CD8-positive, alpha-beta memory T cell (primary cell): ENCODE measurements around the gene AP3S2. TPM values are rescaled to one million over a fixed set of nuclear protein-coding genes. Genes with fewer than 3 reads are reported as not detected.
A peak's percentile ranks its signal among the peaks of the same experiment; 100 is the strongest.

ENCODE experiments used
- CTCF ChIA-PET: fragments of 350-600 bp; sonication (Branson Sonifier 250); formaldehyde crosslinking; loops from one replicate; lab custom pipeline; 2021; ENCODE audit warnings: antibody characterized with exemption; lab: Charles Lee
- POLR2A ChIA-PET: fragments of 350-600 bp; sonication (Branson Sonifier 250); formaldehyde crosslinking; loops from one replicate; lab custom pipeline; 2021; ENCODE audit warnings: antibody characterized with exemption; lab: Charles Lee
- DNase-seq, 5 donors: peaks; one replicate each; pipeline versions ENCODE4 v3.0.0 to v3.0.0-alpha.2; 2020 to 2022; ENCODE audit warnings: mixed read lengths in 1 of 5
- H3K27ac ChIP-seq: one replicate; pipeline ENCODE4 v1.7.0; 2013; ENCODE audit warnings: low read depth, mild to moderate bottlenecking, low read length, moderate library complexity
- H3K27me3 ChIP-seq: 2 replicates; pipeline ENCODE4 v1.7.0; 2013; ENCODE audit warnings: low read length, mild to moderate bottlenecking; ENCODE audit not compliant: insufficient read depth, poor library complexity, severe bottlenecking
- H3K36me3 ChIP-seq: 2 replicates; pipeline ENCODE4 v1.7.0; 2013; ENCODE audit warnings: mild to moderate bottlenecking, low read length, moderate library complexity; ENCODE audit not compliant: insufficient read depth
- H3K4me1 ChIP-seq: 2 replicates; pipeline ENCODE4 v1.7.0; 2013; ENCODE audit warnings: mild to moderate bottlenecking, low read length, moderate library complexity; ENCODE audit not compliant: insufficient read depth
- H3K4me3 ChIP-seq: 2 replicates; pipeline ENCODE4 v1.7.0; 2013; ENCODE audit warnings: mild to moderate bottlenecking, low read length
- H3K9me3 ChIP-seq: 2 replicates; pipeline ENCODE4 v1.7.0; 2013; ENCODE audit warnings: mild to moderate bottlenecking, low read length
- H3K27ac Mint-ChIP-seq, 8 donors: one replicate each; pipeline ENCODE4 v1.8.0; 2020 to 2021; ENCODE audit warnings: mixed read lengths in 8 of 8, mild to moderate bottlenecking in 6 of 8, inconsistent platforms in 3 of 8, moderate library complexity in 3 of 8
- H3K27me3 Mint-ChIP-seq, 2 donors: one replicate each; pipeline ENCODE4 v1.8.0; 2020 to 2021; ENCODE audit warnings: mixed read lengths in 2 of 2, mild to moderate bottlenecking in 1 of 2, moderate library complexity in 1 of 2
- H3K36me3 Mint-ChIP-seq, 3 donors: one replicate each; pipeline ENCODE4 v1.8.0; 2020 to 2021; ENCODE audit warnings: mixed read lengths in 3 of 3, inconsistent platforms in 1 of 3, mild to moderate bottlenecking in 1 of 3
- H3K4me1 Mint-ChIP-seq, 3 donors: one replicate each; pipeline ENCODE4 v1.8.0; 2020 to 2021; ENCODE audit warnings: mixed read lengths in 3 of 3, inconsistent platforms in 1 of 3, mild to moderate bottlenecking in 1 of 3
- H3K4me3 Mint-ChIP-seq, 7 donors: one replicate each; pipeline ENCODE4 v1.8.0; 2020 to 2021; ENCODE audit warnings: mixed read lengths in 7 of 7, mild to moderate bottlenecking in 6 of 7, moderate library complexity in 4 of 7, inconsistent platforms in 2 of 7
- H3K9me3 Mint-ChIP-seq, 5 donors: one replicate each; pipeline ENCODE4 v1.8.0; 2020 to 2022; ENCODE audit warnings: mixed read lengths in 5 of 5, mild to moderate bottlenecking in 3 of 5, moderate library complexity in 2 of 5, inconsistent platforms in 1 of 5
- polyA plus RNA-seq: library from polyadenylated mRNA; unstranded; fragments of 300-500 nt; fragmentation: Illumina TruSeq; gene quantifications from one replicate; pipeline ENCODE4 v1.2.3, GENCODE V29; 2021
- total RNA-seq, 2 experiments: library from RNA; stranded (reverse); gene quantifications; one replicate each; pipeline ENCODE4 v1.2.3, GENCODE V29; 2021

AP3S2 gene
- total and polyA plus RNA-seq, 3 experiments from 2014 or later, result 23.5 to 35.8 (median 24.5) TPM

DNA sequence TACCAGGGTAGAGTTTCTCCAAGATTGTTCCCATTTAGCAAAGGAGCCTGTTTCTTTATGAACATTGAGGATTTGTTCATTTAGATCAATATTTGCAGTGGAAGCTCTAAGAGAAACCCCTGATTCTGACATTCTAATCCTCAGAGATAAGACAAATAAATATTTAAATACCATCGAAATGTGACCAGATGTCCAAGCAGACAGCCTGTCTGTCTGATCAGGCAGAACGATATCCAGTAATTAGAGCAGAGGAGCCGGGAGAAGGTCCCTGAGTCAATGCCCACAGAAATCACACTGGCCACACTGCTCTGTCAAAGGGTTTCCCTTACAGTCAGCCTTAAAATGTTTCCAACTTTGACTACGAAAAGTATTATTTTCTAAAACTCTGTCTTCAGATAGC, 34.6 kb upstream of the AP3S2 start:
- Mint-ChIP-seq H3K9me3 (no peaks in the 10 kb centered on the region), H3K4me1 (no peaks in the 10 kb centered on the region), H3K27ac (no peak overlapping the region), H3K36me3 (no peaks in the 10 kb centered on the region), H3K27me3 (no peaks in the 10 kb centered on the region), H3K4me3 (no peak overlapping the region)
- no peak for DNase-seq
- H3K27ac ChIP-seq, result no peak overlapping the region
- H3K9me3 ChIP-seq, result no peaks in the 10 kb centered on the region
- no peaks in the 10 kb centered on the region for H3K36me3 ChIP-seq
- no peak overlapping the region for H3K4me3 ChIP-seq
- H3K27me3 ChIP-seq, result no peaks in the 10 kb centered on the region
- ChIA-PET CTCF (no interaction called here), POLR2A (no interaction called here)
- no peaks in the 10 kb centered on the region for H3K4me1 ChIP-seq

DNA sequence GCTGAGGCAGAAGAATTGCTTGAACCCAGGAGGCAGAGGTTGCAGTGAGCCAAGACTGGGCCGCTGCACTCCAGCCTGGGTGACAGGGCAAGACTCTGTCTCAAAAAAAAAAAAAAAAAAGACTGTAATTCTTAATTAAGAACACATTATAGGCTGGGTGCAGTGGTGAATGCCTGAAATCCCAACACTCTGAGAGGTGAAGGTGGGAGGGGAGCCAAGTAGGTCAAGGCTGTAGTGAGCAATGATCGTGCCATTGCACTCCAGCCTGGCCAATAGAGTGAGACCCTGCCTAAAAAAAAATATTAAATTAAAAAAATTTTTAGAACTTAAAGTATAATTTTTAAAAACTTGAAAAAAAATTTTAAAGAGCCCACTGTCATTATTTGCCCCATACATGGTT, 32.4 kb upstream of the AP3S2 start:
- ChIA-PET CTCF (no interaction called here), POLR2A (no interaction called here)
- H3K4me3 ChIP-seq, result no peak overlapping the region
- Mint-ChIP-seq H3K27ac (no peak overlapping the region), H3K4me1 (no peaks in the 10 kb centered on the region), H3K9me3 (no peaks in the 10 kb centered on the region), H3K27me3 (no peaks in the 10 kb centered on the region), H3K36me3 (no peaks in the 10 kb centered on the region), H3K4me3 (no peak overlapping the region)
- no peaks in the 10 kb centered on the region for H3K27me3 ChIP-seq
- H3K4me1 ChIP-seq, result no peaks in the 10 kb centered on the region
- DNase-seq, result no peak
- no peak overlapping the region for H3K27ac ChIP-seq
- H3K36me3 ChIP-seq, result no peaks in the 10 kb centered on the region
- H3K9me3 ChIP-seq, result no peaks in the 10 kb centered on the region

- H3K4me1 Mint-ChIP-seq, result peaks cover 0 to 8% (median 1%) of the 10 kb centered on the region in 3 donors
- POLR2A ChIA-PET, result no interaction called here
- no peak overlapping the region for H3K27ac ChIP-seq
- H3K27me3 ChIP-seq, result peaks cover 7% of the 10 kb centered on the region
- H3K27me3 Mint-ChIP-seq, result peaks cover 14 to 33% of the 10 kb centered on the region in 2 donors
- H3K4me3 Mint-ChIP-seq, result no peak overlapping the region
- no peaks in the 10 kb centered on the region for H3K4me1 ChIP-seq
- no peaks in the 10 kb centered on the region for H3K9me3 Mint-ChIP-seq
- H3K9me3 ChIP-seq, result no peaks in the 10 kb centered on the region
- H3K36me3 Mint-ChIP-seq, result no peaks in the 10 kb centered on the region
- no peak overlapping the region for H3K4me3 ChIP-seq
- H3K27ac Mint-ChIP-seq, result peak overlapping the region in 1 of 8 donors; percentile 28
- no peaks in the 10 kb centered on the region for H3K36me3 ChIP-seq
- DNase-seq, result no peak
- CTCF ChIA-PET, result no interaction called here
These were observed 23.8 kb upstream of the AP3S2 start for GRCh38 chr15:89917442-89918101.

GRCh38 chr15:89916660-89917059, 22.9 kb upstream of the AP3S2 start:
- H3K4me1 ChIP-seq, result no peaks in the 10 kb centered on the region
- peaks cover 0 to 8% (median 1%) of the 10 kb centered on the region in 3 donors for H3K4me1 Mint-ChIP-seq
- no peak for DNase-seq
- H3K27ac Mint-ChIP-seq, result no peak overlapping the region
- no peak overlapping the region for H3K4me3 ChIP-seq
- H3K27me3 Mint-ChIP-seq, result peaks cover 22 to 39% of the 10 kb centered on the region in 2 donors
- no peaks in the 10 kb centered on the region for H3K36me3 Mint-ChIP-seq
- H3K27me3 ChIP-seq, result peaks cover 7% of the 10 kb centered on the region
- CTCF ChIA-PET, result no interaction called here
- no peak overlapping the region for H3K4me3 Mint-ChIP-seq
- no peaks in the 10 kb centered on the region for H3K36me3 ChIP-seq
- H3K27ac ChIP-seq, result no peak overlapping the region
- POLR2A ChIA-PET, result no interaction called here
- no peaks in the 10 kb centered on the region for H3K9me3 ChIP-seq
- H3K9me3 Mint-ChIP-seq, result no peaks in the 10 kb centered on the region

GRCh38 chr15:89912674-89913396, 19.0 kb upstream of the AP3S2 start, which contains the start of gene ARPIN:
ARPIN (minus strand) TSS chr15:89912952; CDS start chr15:89912835, 117 bp downstream.
- H3K27me3 Mint-ChIP-seq, result peaks cover 30 to 62% of the 10 kb centered on the region in 2 donors
- H3K9me3 Mint-ChIP-seq, result no peaks in the 10 kb centered on the region
- ChIA-PET CTCF (interaction anchor here (0.6 to 1.4 kb wide), 2 partner anchors 15 to 163 kb away, joined by 3 read pairs; no protein-coding TSS in a partner anchor), POLR2A (no interaction called here)
- Histone ChIP-seq H3K9me3 (no peaks in the 10 kb centered on the region), H3K27ac (no peak within 1 kb of the TSS), H3K4me3 (no peak within 1 kb of the TSS), H3K36me3 (no peaks in the 10 kb centered on the region), H3K27me3 (peaks cover 7% of the 10 kb centered on the region), H3K4me1 (no peaks in the 10 kb centered on the region)
- DNase-seq, result peak in 1 of 5 donors; percentile 10
- no peaks in the 10 kb centered on the region for H3K36me3 Mint-ChIP-seq
- peak within 1 kb of the TSS in 1 of 8 donors; percentile 8 for H3K27ac Mint-ChIP-seq
- peaks cover 0 to 11% (median 1%) of the 10 kb centered on the region in 3 donors for H3K4me1 Mint-ChIP-seq
- peak within 1 kb of the TSS in 4 of 7 donors; percentile 4 to 40 (median 34) for H3K4me3 Mint-ChIP-seq

DNA sequence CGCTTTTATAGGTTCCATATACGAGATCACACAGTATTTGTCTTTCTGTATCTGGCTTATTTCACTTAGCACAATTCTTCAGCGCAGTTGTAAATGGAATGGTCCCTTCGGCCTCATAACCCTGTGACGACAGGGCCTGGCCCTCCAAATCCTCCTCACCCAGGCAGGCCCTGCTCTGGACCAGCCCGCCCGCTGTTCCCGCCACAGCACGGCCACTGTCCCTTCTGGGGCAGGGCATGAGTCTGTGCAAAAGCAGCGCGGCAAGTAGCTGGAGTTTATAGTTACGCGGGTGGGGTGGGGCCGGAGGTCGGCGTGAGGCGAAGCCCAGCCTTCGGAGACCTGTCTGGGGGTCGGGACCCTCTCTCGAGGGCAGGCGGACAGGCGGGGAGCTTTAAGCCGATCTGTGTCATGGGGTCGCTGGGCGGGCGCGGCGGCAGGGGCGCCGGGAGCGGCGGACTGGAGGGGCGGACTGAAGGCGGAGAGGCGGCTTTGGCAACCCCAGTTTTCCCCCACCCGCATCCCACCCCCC, 18.4 kb upstream of the AP3S2 start:
- Histone ChIP-seq H3K27me3 (peaks cover 7% of the 10 kb centered on the region), H3K4me3 (no peak overlapping the region), H3K9me3 (no peaks in the 10 kb centered on the region), H3K27ac (no peak overlapping the region), H3K36me3 (no peaks in the 10 kb centered on the region), H3K4me1 (no peaks in the 10 kb centered on the region)
- no peak for DNase-seq
- POLR2A ChIA-PET, result no interaction called here
- Mint-ChIP-seq H3K4me3 (peak overlapping the region in 1 of 7 donors; percentile 18), H3K36me3 (no peaks in the 10 kb centered on the region), H3K4me1 (peaks cover 0 to 11% (median 1%) of the 10 kb centered on the region in 3 donors), H3K27ac (no peak overlapping the region), H3K27me3 (peaks cover 30 to 59% of the 10 kb centered on the region in 2 donors), H3K9me3 (no peaks in the 10 kb centered on the region)
- CTCF ChIA-PET, result interaction anchor here (1.4 kb wide), 1 partner anchor 14 kb away, joined by 3 read pairs; no protein-coding TSS in a partner anchor

- H3K9me3 ChIP-seq, result no peaks in the 10 kb centered on the region
- no peak for DNase-seq
- H3K27me3 ChIP-seq, result peaks cover 7% of the 10 kb centered on the region
- H3K27ac ChIP-seq, result no peak overlapping the region
- H3K27me3 Mint-ChIP-seq, result peaks cover 30 to 56% of the 10 kb centered on the region in 2 donors
- H3K4me1 Mint-ChIP-seq, result peaks cover 0 to 11% (median 1%) of the 10 kb centered on the region in 3 donors
- H3K36me3 Mint-ChIP-seq, result no peaks in the 10 kb centered on the region
- ChIA-PET CTCF (interaction anchor here (1.2 kb wide), 1 partner anchor 171 kb away, joined by 3 read pairs; no protein-coding TSS in a partner anchor), POLR2A (no interaction called here)
- H3K36me3 ChIP-seq, result no peaks in the 10 kb centered on the region
- H3K9me3 Mint-ChIP-seq, result no peaks in the 10 kb centered on the region
- H3K4me1 ChIP-seq, result no peaks in the 10 kb centered on the region
- no peak overlapping the region for H3K4me3 ChIP-seq
- no peak overlapping the region for H3K27ac Mint-ChIP-seq
- peak overlapping the region in 1 of 7 donors; percentile 18 for H3K4me3 Mint-ChIP-seq
These were observed 17.3 kb upstream of the AP3S2 start for GRCh38 chr15:89910891-89911626.
